Left colon (tissue), 2 donors: ENCODE data around the gene PPP1R16B. TPM values are rescaled to one million over a fixed set of nuclear protein-coding genes. Genes with fewer than 3 reads are reported as not detected.
A peak's percentile ranks its signal among the peaks of the same experiment; 100 is the strongest.

ENCODE experiments used
- ATAC-seq: fragments of 200-7000 bp; cut with Tn5 transposase; one replicate; pipeline ENCODE4 v1.9.1; 2020; ENCODE audit warnings: mild to moderate bottlenecking, moderate library complexity
- DNase-seq, 2 donors: peaks; one replicate each; pipeline ENCODE4 v3.0.0-alpha.2; 2020
- intact Hi-C, 2 donors: fragments of 100-400 bp; cut with DNase I in 1 of 2; cut with micrococcal nuclease in 1 of 2; formaldehyde crosslinking; loops; one replicate each; pipeline versions ENCODE4 v1.11.2 to v1.14.0; 2022; cut with DNase I, micrococcal nuclease
- total RNA-seq, 2 donors: library from RNA; stranded (reverse); fragmentation: NEBNext Ultra II Directional; extraction: Animal tissue kit (Norgen Biotek cat#: 25700); gene quantifications; one replicate each; pipeline ENCODE4 v1.2.1, GENCODE V29; 2021
- donor health status: DM: no; HTN: no; CAD: no.
- donor health status: DM: yes; HTN: yes; CAD: no.

Gene PPP1R16B
- total RNA-seq, 2 donors from 2014 or later = 2.1 to 4.4 TPM

DNA sequence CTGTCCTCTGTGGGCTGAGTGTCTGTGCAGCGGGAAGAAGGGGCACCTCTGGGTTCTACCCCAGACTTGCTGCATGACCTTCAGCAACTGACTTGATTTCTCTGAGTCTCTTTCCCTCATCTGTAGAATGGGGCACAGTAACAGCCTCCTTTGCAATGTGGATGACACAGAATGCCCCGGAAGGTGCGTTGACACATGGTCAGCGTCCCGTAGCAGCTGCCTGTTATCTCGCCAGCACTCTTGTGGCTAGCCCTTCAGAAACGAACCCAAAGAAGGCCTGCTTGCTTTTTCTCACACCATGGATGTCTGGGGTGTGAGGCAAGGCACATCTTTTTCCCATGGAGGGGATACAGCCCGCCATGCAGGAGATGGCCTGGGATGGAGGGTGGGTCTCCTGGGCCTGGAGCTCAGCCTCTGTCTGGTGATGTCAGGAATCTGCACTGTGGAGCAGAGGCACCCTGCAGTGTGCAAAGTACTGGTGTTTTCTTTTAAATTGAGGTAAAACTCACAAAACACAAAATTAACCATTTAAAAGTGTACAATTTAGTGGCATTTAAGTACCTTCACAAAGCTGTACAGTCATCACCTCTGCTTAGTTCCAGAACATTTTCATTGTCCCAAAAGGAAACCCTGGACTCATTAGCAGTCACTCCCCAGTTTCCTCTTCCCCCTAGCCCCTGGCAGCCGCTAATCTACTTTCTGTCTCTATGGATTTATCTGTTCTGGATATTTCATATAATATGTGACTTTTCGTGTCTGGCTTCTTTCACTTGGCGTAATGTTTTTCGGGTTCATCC lies 61.0 kb downstream of the PPP1R16B start:
- DNase-seq = no peak

DNA sequence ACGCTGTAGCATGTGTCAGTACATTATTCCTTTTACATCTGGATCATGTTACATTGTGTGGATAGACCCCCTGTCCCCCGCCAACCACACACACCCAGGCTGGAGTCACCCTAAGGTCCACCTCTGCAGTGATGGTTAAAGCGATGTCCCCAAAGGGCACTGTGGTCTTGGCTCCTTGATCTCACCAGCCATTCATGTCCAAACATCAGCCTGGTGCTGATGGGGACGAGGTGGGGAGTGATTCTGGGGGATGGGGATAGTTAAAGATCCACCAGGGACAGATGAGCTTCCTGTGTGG lies 61.5 kb downstream of the PPP1R16B start:
- DNase-seq (no peak), ATAC-seq (no peak)
- intact Hi-C loops = no loop called here

More for the DNA sequence above, 61.0 kb downstream of the PPP1R16B start:
- intact Hi-C loops = no loop called here
- no peak for ATAC-seq

DNA sequence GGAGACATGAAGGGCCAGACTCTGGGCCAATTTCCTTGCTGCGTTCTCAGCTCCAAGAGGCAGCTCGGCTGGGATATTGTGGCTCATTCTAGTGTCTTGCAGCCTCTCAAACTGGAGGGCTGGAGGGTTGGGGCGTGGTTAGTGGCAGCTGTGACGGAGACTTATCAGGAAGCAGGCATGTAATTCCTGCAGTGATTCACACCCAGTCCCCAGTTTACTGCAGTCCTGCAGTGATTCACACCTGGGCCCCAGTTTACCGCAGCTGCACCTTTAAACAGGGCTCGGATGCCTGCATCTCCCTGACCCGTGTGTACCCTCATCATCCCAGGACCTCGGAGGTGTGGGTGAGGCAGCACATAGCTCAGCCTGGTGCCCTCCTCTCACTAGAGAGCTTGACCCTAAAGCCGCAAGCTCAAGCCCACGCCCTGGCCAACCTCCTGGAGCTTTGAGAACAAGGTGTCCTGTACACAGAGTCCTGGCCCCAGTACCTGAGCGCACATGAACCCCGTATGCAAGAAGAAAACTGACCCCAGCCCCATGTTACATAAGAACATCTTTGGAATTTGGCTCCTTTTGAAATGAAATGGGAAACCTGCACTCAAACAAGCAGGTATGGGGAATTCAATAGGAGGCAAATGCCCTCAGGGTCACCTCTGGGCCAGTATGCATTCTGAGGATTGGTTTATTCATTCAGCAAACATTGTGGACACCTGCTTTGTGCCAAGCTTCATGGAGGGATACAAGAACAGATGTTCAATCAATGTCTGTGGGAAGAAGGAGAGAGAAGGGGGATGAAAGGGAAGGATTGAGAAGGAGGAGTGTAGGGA lies 65.4 kb downstream of the PPP1R16B start:
- DNase-seq (peak; percentile 83 to 91), ATAC-seq (peak; percentile 83)
- intact Hi-C loops = no loop called here

DNA sequence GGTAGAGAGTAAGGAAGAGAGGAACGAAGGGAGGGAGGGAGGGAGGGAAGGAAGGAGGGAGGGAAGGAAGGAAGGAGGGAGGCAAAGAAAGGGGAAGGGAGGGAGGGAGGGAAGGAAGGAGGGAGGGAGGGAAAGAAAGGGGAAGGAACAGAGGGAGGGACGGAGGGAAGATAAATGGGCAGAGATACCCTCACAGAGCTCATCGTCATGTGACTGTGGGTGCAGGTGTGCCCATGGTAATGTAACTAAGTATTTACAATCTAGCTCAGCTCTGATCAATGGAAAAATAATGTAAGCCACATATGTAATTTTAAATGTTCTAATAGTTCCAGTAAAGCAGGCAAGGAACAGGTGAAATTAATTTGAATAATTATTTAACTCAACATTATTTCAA lies 66.1 kb downstream of the PPP1R16B start:
- DNase-seq = no peak
- ATAC-seq = peak; percentile 0
- intact Hi-C loops = no loop called here

DNA sequence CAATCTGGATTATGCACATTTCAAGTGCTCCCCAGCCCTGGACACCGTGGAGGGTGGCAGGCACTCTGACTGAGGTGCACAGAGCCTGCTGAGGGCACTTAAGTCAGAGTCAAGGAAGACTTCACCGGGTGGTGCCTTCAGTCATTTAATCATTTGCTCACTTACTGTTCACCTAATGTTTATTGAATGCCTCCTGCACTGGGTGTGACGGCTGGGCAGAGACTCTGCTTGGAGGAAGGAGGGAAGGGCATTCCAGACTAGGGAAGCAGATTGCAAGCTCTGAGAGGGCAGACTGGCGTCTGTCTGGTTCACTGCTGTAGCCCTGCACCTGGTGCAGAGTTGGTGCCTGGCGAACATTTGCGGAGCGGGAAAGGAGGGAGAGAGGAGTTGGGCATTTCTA lies 66.5 kb downstream of the PPP1R16B start:
- peak; percentile 58 to 77 for DNase-seq
- peak; percentile 81 for ATAC-seq
- intact Hi-C loops = no loop called here

DNA sequence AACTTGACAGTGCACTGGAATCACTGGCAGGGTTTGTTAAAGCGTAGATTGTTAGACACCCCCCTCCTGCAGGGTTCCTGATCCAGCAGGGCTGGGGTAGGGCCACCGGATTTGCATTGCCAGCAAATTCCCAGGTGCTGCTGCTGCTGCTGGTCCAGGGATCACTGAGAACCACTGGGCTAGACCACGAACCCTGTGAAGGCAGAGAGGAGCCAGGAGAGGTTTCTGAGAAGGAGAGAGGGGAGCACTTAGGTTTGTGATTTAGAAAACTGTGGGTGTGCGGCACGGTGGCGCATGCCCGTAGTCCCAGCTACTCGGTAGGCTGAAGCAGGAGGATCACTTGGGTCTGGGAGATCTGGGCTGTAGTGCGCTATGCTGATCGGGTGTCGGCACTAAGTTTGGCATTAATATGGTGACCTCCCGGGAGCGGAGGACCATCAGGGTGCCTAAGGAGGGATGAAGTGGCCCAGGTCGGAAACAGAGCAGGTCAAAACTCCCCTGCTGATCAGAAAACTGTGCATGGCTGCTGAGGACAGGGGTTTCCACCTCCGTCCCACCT lies 67.1 kb downstream of the PPP1R16B start:
- intact Hi-C loops = no loop called here
- ATAC-seq = no peak
- no peak for DNase-seq

DNA sequence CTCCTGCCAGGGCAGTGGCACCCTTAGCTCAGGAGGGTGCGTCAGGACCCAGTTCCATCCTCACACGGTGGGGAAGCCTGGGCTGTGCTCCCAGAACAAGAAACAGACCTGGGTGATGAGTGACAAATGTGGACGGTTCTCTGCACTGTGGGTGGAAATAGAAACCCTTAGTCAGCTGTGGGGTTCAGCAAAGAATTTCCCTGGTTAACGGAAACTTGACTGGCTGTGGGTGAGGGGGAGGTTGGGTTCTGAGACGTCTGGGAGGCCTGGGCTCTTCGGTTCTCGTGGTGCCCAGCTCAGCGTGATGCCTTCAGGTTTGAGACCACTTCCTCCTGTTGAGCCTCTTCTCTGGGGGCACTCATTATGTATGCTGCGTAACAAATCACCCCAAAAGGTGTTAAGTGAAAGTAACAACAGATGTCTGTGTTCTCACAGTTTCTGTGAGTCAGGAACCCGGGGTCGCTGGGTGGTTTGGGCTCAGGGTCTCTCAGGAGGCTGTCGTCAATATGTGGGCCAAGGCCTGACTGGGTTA lies 67.6 kb downstream of the PPP1R16B start:
- DNase-seq (peak in 1 of 2 donors; percentile 37), ATAC-seq (no peak)
- intact Hi-C loops = no loop called here

DNA sequence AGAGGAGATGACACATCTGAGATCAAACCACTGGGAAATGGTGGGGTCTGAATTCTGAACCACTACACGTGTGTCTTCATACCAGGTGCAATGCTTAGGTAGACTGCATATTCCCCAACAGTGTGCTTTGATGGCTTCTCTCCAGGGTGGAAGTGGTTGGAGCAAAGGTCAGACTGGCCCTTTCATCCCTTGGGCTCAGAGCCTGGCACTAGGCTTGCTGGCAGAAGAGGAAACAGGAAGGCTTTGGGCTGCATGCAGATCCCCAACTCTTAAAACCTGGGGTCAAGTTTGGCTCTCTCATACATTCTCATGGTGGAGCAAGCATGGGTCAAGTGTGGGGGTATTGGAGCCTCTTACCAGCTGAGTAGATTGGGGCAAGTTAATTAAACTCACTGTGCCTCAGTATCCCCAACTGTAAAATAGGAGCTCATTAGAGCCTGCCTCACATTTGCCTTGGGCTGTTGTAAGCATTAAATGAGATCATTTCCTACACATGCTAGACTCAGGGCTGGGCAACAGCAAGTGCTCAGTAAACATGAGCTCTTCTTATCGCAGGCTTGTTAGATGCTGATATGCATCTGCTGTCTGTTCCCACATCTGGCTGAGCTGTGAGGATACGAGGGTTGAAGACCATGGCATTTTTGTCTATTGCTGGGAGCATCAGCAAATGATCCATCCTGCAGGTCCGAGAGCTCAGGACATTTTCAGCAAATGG lies 69.1 kb downstream of the PPP1R16B start:
- DNase-seq (no peak), ATAC-seq (no peak)
- intact Hi-C loops = no loop called here

DNA sequence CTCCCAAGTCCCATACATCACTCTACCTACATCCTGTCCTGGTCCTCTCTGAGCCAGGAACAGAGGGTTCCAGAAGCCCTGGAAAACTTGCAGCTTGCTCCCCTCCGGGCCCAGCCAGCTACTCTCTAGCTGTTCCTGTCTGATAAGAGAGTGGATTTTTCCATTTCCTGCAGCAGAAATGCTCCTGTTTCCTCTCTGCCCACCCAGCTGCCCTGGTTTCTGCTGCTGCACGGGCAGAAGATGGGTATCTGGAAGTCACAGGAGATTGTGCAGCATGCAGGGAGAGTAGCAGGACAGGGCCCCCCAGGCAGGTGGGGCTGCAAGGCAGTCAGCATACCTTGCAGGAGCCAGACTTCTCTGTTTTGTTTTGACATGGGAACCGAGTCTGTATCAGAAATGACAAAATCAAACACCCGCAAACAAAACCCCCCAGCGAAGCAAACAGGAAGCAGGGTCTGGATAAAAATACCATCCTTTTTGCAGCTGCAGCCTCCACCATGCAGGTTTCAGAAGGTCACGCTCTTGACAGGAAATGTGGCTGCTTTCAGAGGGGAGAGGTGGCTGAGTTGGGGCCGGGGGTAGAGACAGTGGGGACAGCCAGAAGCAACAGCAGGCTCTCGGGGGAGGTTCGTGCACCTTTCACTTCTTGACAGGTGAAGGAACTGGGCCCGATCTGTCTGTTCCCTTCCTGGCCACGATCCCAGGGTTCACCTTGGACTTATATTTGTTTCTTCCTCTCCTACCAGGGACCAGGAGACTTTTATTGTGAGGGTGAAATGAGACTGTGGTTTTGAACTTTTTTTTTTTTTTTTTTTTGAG lies 69.9 kb downstream of the PPP1R16B start:
- intact Hi-C loops = no loop called here
- no peak for ATAC-seq
- DNase-seq = peak; percentile 46 to 56

DNA sequence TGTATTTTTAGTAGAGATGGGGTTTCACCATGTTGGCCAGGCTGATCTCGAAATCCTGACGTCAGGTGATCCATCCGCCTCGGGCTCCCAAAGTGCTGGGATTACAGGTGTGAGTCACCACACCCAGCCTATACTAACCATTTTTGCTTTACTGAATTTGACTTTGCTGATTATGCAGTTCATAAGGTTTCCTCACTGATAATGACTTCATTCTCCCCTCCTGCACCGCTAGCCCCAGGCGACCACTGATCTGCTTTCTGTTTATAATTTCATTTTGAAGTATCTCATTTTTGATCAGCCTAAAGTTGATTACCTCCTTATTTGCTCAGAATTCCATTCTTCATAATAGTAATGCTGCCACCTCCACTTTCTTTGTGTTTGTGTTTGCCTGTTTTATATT lies 72.0 kb downstream of the PPP1R16B start:
- no peak for DNase-seq
- ATAC-seq = no peak
- intact Hi-C loops = no loop called here

DNA sequence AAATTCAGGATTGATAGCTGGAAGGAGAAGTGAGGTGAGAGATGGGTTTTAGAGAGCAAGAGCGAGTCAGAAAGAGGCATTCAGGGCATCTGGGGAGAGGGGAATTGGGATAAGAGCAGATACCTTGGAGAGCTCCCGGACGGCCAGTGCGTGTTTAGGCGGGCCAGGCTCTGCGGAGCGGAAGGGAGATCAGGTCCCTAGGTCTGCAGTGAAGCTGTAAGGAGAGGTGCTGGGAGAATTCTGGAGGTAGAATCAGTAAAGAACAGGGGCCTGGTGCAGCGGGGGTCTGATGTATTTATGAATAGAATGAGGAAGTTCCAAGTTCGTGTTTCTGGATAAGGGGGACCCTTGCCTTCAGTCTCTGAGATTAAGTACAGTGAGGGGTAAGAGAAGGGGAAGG lies 73.4 kb downstream of the PPP1R16B start:
- DNase-seq = no peak
- peak; percentile 31 for ATAC-seq
- intact Hi-C loops = no loop called here

DNA sequence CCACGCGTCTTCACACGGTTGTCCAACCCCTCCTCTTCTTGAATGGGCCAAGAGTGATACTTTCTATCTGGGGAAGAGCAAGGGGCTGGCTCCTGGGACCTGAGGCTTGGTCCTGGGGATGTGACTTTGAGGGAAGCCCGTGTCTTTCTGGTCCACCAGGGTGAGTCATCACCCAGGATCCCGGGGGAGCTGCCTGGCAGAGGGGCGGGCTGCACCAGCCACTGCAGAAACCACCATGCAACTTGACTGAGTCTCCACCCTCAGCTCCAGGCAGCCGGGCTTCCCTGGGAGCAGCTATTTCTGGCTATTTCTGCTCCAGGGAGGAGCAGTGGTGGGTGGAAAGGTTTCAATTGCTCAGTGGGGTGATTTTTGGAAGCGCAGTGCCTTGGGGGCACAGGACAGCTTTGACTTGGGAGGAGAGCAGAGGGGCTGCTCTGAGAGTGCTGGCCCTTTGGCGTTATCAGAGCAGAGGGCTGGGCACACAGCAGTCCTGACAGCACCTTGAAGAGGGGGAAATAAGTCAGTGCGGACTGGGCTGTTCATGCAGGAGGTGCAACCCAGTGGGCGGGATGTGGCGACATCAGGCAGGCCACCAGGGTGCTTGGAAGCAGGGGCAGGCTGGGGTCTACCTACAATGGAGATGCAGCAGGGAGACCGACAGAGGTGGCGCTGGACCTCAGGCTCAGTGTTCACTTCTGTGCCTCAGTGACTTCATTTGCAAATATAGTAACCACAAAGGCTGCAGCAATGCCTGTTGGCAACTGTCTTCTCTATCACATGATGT lies 75.6 kb downstream of the PPP1R16B start:
- DNase-seq = no peak
- intact Hi-C loops = no loop called here
- ATAC-seq = no peak

DNA sequence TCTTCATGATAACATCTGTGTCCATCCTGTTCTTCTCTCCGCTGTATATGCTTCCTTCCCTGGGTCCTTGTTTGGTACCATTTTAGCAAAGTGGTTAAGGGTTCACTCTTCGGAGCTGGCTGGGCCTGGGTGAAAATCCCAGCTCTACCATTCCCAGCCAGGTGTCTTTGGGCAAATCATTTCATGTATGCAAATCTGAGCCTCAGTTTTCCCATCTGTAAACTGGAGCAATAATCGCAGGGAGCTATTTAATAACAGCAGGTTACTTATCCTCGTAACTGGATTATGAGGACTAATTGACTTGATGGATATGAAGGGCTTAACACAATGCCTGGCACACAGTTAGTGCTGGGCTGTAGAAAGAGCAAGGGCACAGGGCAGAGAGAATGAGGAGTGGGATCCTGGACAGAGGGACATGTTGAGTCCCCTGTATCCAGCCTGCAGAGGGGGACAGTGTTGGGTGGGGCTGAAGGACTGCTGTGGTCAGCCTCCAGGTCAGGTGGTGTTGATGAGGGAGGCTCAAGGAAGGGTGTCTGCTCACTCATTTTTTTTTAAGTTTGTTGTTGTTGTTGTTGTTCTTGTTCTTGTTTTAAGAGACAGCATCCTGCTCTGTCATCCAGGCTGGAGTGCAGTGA lies 76.4 kb downstream of the PPP1R16B start:
- DNase-seq (no peak), ATAC-seq (no peak)
- intact Hi-C loops = no loop called here

DNA sequence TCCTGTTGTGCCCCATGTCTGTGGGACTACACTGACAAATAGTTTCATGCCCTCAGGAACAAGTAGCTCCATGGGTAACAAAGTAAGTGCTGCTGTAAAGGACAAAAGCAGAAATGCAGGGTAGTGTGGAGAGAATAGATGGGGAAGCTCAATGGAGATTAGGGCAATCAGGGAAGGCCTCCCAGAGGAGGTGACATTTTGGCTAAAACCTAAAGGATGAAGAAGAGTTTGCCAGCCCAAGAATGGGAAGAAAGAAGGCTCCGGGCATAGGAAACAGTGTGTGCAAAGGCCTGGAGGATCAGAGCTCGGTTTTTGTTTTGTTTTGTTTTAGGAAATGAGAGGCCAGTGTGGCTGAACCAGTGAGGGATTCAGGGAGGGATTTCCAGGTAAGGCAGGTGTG lies 77.1 kb downstream of the PPP1R16B start:
- DNase-seq = no peak
- ATAC-seq = no peak
- intact Hi-C loops = no loop called here

DNA sequence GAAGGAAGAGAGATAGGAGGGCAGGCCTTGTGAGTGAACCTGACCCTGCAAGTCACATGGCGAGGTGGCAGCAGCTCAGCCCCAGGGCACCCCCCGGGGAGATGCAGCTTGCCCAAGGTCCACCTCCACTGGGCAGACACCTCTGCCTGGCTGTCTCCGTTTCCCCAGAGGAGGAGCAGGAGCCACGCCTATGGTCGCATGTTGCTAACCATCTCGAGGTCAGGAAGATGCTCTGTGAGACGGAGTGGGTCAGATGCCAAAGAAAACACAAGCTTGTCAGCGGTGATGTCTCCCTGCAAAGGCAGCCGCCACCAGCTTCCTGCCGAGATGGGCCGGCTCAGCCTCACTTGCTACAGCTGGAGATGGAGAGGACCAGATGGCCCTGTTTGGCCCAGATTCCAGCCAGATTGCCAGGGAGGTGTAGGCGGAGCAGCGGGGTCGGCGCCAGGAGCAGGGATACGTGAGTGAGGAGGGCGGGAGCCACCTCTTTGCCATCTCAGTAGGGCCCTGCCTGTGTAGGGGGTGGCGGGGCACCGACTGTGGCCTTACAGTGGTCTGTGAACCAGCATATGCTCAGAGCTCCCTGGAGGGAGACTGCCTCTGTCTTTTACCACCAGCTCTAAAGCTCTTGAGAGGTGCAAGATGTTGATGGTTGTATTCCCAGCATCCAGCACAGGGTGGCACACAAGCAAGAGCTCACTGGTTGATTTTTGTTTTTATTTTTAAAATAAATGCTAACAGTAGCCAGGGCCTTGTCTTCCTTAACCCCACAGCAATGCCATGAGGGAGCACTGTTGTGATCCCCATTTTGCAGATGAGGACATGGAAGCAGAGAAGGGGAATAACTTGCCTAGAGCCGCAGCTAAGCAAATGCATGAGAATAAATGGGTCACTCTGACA lies 77.8 kb downstream of the PPP1R16B start:
- intact Hi-C loops = no loop called here
- no peak for DNase-seq
- ATAC-seq = no peak

DNA sequence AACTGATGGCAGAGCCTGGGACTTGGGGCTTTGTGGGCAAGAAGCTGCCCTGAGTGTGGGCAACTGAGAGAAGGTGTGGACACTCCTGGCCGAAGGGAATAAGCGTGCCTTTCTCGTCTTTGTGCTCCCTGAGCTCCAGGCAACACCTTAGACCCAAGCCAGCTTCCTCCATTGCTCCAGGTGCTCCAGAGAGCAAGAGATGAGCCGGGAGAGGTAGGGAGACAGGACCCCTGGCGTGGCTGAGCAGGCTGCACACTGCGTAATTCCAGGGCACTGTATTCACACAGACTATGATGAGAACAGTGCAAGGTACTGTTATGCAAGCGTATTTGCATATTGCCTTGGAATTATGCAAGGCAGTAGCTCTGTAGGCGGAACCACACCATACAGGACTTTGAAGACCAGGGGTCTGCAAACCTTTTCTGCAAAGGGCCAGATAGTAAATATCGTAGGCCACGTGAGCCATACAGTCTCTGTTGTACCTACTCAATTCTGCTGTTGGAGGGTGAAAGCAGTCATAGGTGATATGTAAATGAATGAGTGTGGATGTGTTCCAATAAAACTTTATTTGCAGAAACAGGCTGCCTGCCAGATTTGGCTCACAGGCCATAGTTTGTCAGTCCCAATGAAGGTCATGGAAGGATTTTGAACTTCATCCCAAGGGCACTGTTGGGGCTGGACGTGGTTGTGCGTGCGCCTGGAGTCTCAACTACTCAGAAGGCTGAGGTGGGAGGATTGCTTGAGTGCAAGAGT lies 78.7 kb downstream of the PPP1R16B start:
- no peak for DNase-seq
- intact Hi-C loops = no loop called here

More for the DNA sequence above, 78.7 kb downstream of the PPP1R16B start:
- no peak for ATAC-seq
